H1 (cell line): ENCODE measurements around the gene MSTN. TPM values are rescaled to one million over a fixed set of nuclear protein-coding genes. Genes with fewer than 3 reads are reported as not detected.

Experiments used
- CTCF ChIA-PET: fragments of 300-600 bp; sonication (Branson Sonifier 250); formaldehyde crosslinking; loops from one replicate; lab custom pipeline; 2021; ENCODE audit not compliant: partially characterized antibody; lab: Charles Lee
- POLR2A ChIA-PET: fragments of 300-600 bp; sonication (Branson Sonifier 250); formaldehyde crosslinking; loops from one replicate; lab custom pipeline; 2021; ENCODE audit warnings: inconsistent platforms; ENCODE audit not compliant: partially characterized antibody; lab: Charles Lee
- DNase-seq, 2 experiments: peaks; one replicate each; pipeline versions ENCODE4 v3.0.0 to v3.0.0-alpha.2; 2010 to 2022; ENCODE audit warnings: low spot score in 2 of 2, low read depth in 1 of 2, mixed read lengths in 1 of 2
- FAIRE-seq: peaks from 2 replicates; lab custom pipeline; 2011; peaks lifted over from hg19 to GRCh38; lab: Jason Lieb, UNC
- H2AFZ ChIP-seq: 2 replicates; pipeline ENCODE4 v1.8.1; 2012; ENCODE audit warnings: low read length, inconsistent platforms
- H2AK5ac ChIP-seq: 2 replicates; pipeline ENCODE4 v1.6.1; 2013; ENCODE audit warnings: low read depth, low read length
- H2BK120ac ChIP-seq: replicated peaks from 2 replicates; pipeline ENCODE3; 2013; ENCODE audit warnings: low read depth, low read length, inconsistent platforms
- H2BK12ac ChIP-seq: 2 replicates; pipeline ENCODE4 v1.6.1; 2013; ENCODE audit warnings: low read depth, low read length
- H2BK15ac ChIP-seq: 2 replicates; pipeline ENCODE4 v1.6.1; 2013; ENCODE audit warnings: low read length
- H2BK20ac ChIP-seq: 2 replicates; pipeline ENCODE4 v1.6.1; 2013; ENCODE audit warnings: low read length
- H2BK5ac ChIP-seq: 2 replicates; pipeline ENCODE4 v1.6.1; 2013; ENCODE audit warnings: low read depth, low read length
- H3K14ac ChIP-seq: 2 replicates; pipeline ENCODE4 v1.6.1; 2013; ENCODE audit warnings: inconsistent platforms; ENCODE audit not compliant: insufficient read length
- H3K18ac ChIP-seq: 2 replicates; pipeline ENCODE4 v1.6.1; 2013; ENCODE audit warnings: low read length; ENCODE audit errors: extremely low read depth
- H3K23ac ChIP-seq: 2 replicates; pipeline ENCODE4 v1.6.1; 2013; ENCODE audit warnings: inconsistent platforms; ENCODE audit not compliant: insufficient read length
- H3K23me2 ChIP-seq: 2 replicates; pipeline ENCODE4 v1.6.1; 2013; ENCODE audit warnings: low read depth, low read length
- H3K27ac ChIP-seq: 2 replicates; pipeline ENCODE4 v1.6.1; 2011; ENCODE audit warnings: low read depth, low read length, inconsistent platforms
- H3K27me3 ChIP-seq, 4 experiments: replicated peaks in 1 of 4; 1 replicate in 1 of 4; 2 replicates in 3 of 4; pipeline versions ENCODE4 v1.6.1 to v1.8.1; 2011 to 2013; ENCODE audit warnings: low read length in 3 of 4, mild to moderate bottlenecking in 3 of 4, inconsistent platforms in 2 of 4, mixed read lengths in 2 of 4, moderate library complexity in 1 of 4; ENCODE audit not compliant: control insufficient read depth in 3 of 4, insufficient read depth in 3 of 4; ENCODE audit errors: extremely low read depth in 1 of 4
- H3K36me3 ChIP-seq, 4 experiments: 2 replicates each; pipeline versions ENCODE4 v1.6.1 to v1.8.1; 2011 to 2013; ENCODE audit warnings: mild to moderate bottlenecking in 4 of 4, low read length in 3 of 4, moderate library complexity in 2 of 4, control low read depth in 1 of 4, inconsistent platforms in 1 of 4; ENCODE audit not compliant: insufficient read depth in 4 of 4, control insufficient read depth in 2 of 4
- H3K4ac ChIP-seq: replicated peaks from 2 replicates; pipeline ENCODE3; 2013; ENCODE audit warnings: low read length, low read depth, mixed read lengths, inconsistent platforms; ENCODE audit not compliant: insufficient read length
- H3K4me1 ChIP-seq, 4 experiments: replicated peaks in 1 of 4; 1 replicate in 1 of 4; 2 replicates in 3 of 4; pipeline versions ENCODE4 v1.6.1 to v1.8.1; 2011 to 2013; ENCODE audit warnings: low read length in 3 of 4, inconsistent platforms in 2 of 4, mixed read lengths in 1 of 4; ENCODE audit not compliant: insufficient read depth in 4 of 4, control insufficient read depth in 3 of 4
- H3K4me2 ChIP-seq, 2 experiments: 2 replicates each; pipeline versions ENCODE4 v1.6.1 to v1.8.1; 2011 to 2013; ENCODE audit warnings: low read depth in 2 of 2, low read length in 2 of 2, control low read depth in 1 of 2, inconsistent platforms in 1 of 2, mild to moderate bottlenecking in 1 of 2; ENCODE audit not compliant: insufficient read depth in 1 of 2
- H3K4me3 ChIP-seq, 4 experiments: fragments of 200-600, 300-600 bp in 1 of 4; sonication (generic), shearing (Covaris generic), sonication (Bioruptor Twin) in 1 of 4; 2 replicates each; pipeline versions ENCODE4 v1.5.1 to v1.8.1; 2011 to 2016; ENCODE audit warnings: low read length in 4 of 4, low read depth in 3 of 4, control low read depth in 2 of 4, inconsistent platforms in 2 of 4, mild to moderate bottlenecking in 2 of 4, mixed read lengths in 1 of 4, moderate library complexity in 1 of 4; ENCODE audit not compliant: insufficient read depth in 2 of 4; ENCODE audit errors: extremely low read depth in 1 of 4
- H3K56ac ChIP-seq: replicated peaks from 2 replicates; pipeline ENCODE3; 2013; ENCODE audit warnings: low read depth, mild to moderate bottlenecking, mixed read lengths, low read length, inconsistent platforms; ENCODE audit not compliant: insufficient read length
- H3K79me1 ChIP-seq: 2 replicates; pipeline ENCODE4 v1.6.1; 2013; ENCODE audit warnings: low read depth, low read length, control low read depth
- H3K79me2 ChIP-seq, 2 experiments: 2 replicates each; pipeline versions ENCODE4 v1.6.1 to v1.8.1; 2012 to 2013; ENCODE audit warnings: low read length in 2 of 2, mild to moderate bottlenecking in 2 of 2, inconsistent platforms in 1 of 2; ENCODE audit not compliant: insufficient read depth in 2 of 2, control insufficient read depth in 1 of 2
- H3K9ac ChIP-seq, 4 experiments: replicated peaks in 1 of 4; 1 replicate in 1 of 4; 2 replicates in 3 of 4; pipeline versions ENCODE4 v1.6.1 to v1.8.1; 2011 to 2013; ENCODE audit warnings: low read depth in 3 of 4, low read length in 3 of 4, control low read depth in 2 of 4, mild to moderate bottlenecking in 2 of 4, moderate library complexity in 2 of 4, inconsistent platforms in 1 of 4; ENCODE audit errors: extremely low read depth in 1 of 4
- H3K9me3 ChIP-seq, 2 experiments: 2 replicates each; pipeline versions ENCODE4 v1.6.1 to v1.8.1; 2012 to 2013; ENCODE audit warnings: mild to moderate bottlenecking in 2 of 2, moderate library complexity in 2 of 2, control low read depth in 1 of 2, inconsistent platforms in 1 of 2, low read depth in 1 of 2, low read length in 1 of 2, mixed read lengths in 1 of 2; ENCODE audit not compliant: insufficient read depth in 2 of 2
- H4K20me1 ChIP-seq, 2 experiments: replicated peaks in 1 of 2; 2 replicates each; pipeline versions ENCODE3 to v1.8.1; 2011 to 2013; ENCODE audit warnings: inconsistent platforms in 2 of 2, low read length in 2 of 2, mild to moderate bottlenecking in 1 of 2; ENCODE audit not compliant: insufficient read depth in 2 of 2, control insufficient read depth in 1 of 2
- H4K5ac ChIP-seq: 2 replicates; pipeline ENCODE4 v1.6.1; 2013; ENCODE audit warnings: low read length, low read depth, mixed read lengths, inconsistent platforms; ENCODE audit not compliant: insufficient read length
- H4K8ac ChIP-seq: 2 replicates; pipeline ENCODE4 v1.8.0; 2013; ENCODE audit warnings: mild to moderate bottlenecking, moderate library complexity, low read length, inconsistent platforms; ENCODE audit not compliant: insufficient read depth; ENCODE audit errors: extremely low read depth
- H4K91ac ChIP-seq: replicated peaks from 2 replicates; pipeline ENCODE3; 2013; ENCODE audit warnings: low read length, mixed read lengths, inconsistent platforms; ENCODE audit not compliant: insufficient read length
- CHD2 ChIP-seq: IDR thresholded peaks from 2 replicates; pipeline ENCODE4 v1.6.1; 2012; ENCODE audit warnings: low read length, improper control_type of control experiment
- TBP ChIP-seq: IDR thresholded peaks from 2 replicates; pipeline ENCODE4 v1.6.1; 2011; ENCODE audit warnings: low read depth, low read length, improper control_type of control experiment
- polyA plus RNA-seq, 7 experiments: library from polyadenylated mRNA; depleted of rRNA in 3 of 7; stranded (reverse) in 5 of 7; unstranded in 2 of 7; fragments of >200 nt in 5 of 7; fragments of 200-250 nt in 2 of 7; gene quantifications; 1 replicate in 5 of 7; 2 replicates in 1 of 7; 4 replicates in 1 of 7; pipeline versions ENCODE4 v1.2.1 to v1.2.3, GENCODE V29; 2011 to 2013; ENCODE audit warnings: missing spikeins in 2 of 7, mixed read lengths in 2 of 7
- total RNA-seq: library from RNA; stranded (reverse); fragmentation: NEBNext Ultra II Directional; extraction: Animal tissue kit (Norgen Biotek cat#: 25700); gene quantifications from 2 replicates; pipeline ENCODE4 v1.2.1, GENCODE V29; 2021
- TF ChIP-seq, protein P1 (sequence below), 3 experiments: IDR thresholded peaks; 1 replicate in 2 of 3; 2 replicates in 1 of 3; pipeline versions ENCODE4 v1.5.1 to v1.6.1; 2011; ENCODE audit warnings: low read length in 3 of 3, mild to moderate bottlenecking in 3 of 3, inconsistent platforms in 2 of 3, low read depth in 1 of 3, moderate library complexity in 1 of 3; ENCODE audit not compliant: insufficient read depth in 1 of 3; ENCODE audit errors: control extremely low read depth in 1 of 3

MSTN gene
- total and polyA plus RNA-seq, 2 of the 8 experiments (the other 6 are each of a cell fraction or from before 2014, with no cell fraction given), result not detected

DNA sequence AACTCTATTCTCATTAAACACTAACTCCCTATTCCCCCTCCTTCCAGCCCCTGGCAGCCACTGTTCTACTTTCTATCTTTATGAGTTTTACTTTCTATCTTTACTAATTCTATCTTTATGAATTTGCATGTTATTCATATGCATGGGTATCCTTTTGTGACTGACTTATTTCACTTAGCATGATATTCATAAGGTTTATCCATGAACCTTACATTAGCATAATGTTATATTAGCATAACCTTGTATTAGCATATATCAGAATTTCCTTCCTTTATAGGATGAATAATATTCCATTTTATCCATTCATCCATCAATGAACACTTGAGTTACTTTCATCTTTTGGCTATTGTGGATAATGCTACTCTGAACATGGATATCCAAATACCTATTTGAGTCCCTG lies 41.8 kb downstream of the MSTN start:
- ChIA-PET CTCF (interaction anchor here (1.8 kb wide), 1 partner anchor 38 kb away, joined by 4 read pairs; no protein-coding TSS in a partner anchor), POLR2A (no interaction called here)
- H2BK20ac ChIP-seq, result no peak overlapping the region
- no peak for DNase-seq
- H3K9ac ChIP-seq, result no peak overlapping the region
- no peak overlapping the region for H2BK5ac ChIP-seq
- no peak overlapping the region for H4K5ac ChIP-seq
- H3K4me2 ChIP-seq, result no peak overlapping the region
- no peak overlapping the region for H3K4ac ChIP-seq
- H4K91ac ChIP-seq, result no peak overlapping the region
- no peak overlapping the region for H3K56ac ChIP-seq
- FAIRE-seq, result no peak
- no peaks in the 10 kb centered on the region for H3K4me1 ChIP-seq
- H2BK120ac ChIP-seq, result no peak overlapping the region
- H4K8ac ChIP-seq, result no peak overlapping the region
- H3K14ac ChIP-seq, result no peak overlapping the region
- no peak overlapping the region for H2AFZ ChIP-seq
- no peak overlapping the region for H2BK15ac ChIP-seq
- no peak overlapping the region for H3K4me3 ChIP-seq
- H2AK5ac ChIP-seq, result no peak overlapping the region
- no peaks in the 10 kb centered on the region for H4K20me1 ChIP-seq
- H3K79me2 ChIP-seq, result no peaks in the 10 kb centered on the region
- peaks cover 6 to 9% of the 10 kb centered on the region in 2 experiments; a peak in 3 of 4 replicates for H3K9me3 ChIP-seq
- no peak overlapping the region for H3K23ac ChIP-seq
- no peaks in the 10 kb centered on the region for H3K27me3 ChIP-seq
- no peaks in the 10 kb centered on the region for H3K23me2 ChIP-seq
- H3K27ac ChIP-seq, result no peak overlapping the region
- H2BK12ac ChIP-seq, result no peak overlapping the region
- H3K18ac ChIP-seq, result no peak overlapping the region
- no peaks in the 10 kb centered on the region for H3K36me3 ChIP-seq
- H3K79me1 ChIP-seq, result no peaks in the 10 kb centered on the region
- TF ChIP-seq, protein P1, sequence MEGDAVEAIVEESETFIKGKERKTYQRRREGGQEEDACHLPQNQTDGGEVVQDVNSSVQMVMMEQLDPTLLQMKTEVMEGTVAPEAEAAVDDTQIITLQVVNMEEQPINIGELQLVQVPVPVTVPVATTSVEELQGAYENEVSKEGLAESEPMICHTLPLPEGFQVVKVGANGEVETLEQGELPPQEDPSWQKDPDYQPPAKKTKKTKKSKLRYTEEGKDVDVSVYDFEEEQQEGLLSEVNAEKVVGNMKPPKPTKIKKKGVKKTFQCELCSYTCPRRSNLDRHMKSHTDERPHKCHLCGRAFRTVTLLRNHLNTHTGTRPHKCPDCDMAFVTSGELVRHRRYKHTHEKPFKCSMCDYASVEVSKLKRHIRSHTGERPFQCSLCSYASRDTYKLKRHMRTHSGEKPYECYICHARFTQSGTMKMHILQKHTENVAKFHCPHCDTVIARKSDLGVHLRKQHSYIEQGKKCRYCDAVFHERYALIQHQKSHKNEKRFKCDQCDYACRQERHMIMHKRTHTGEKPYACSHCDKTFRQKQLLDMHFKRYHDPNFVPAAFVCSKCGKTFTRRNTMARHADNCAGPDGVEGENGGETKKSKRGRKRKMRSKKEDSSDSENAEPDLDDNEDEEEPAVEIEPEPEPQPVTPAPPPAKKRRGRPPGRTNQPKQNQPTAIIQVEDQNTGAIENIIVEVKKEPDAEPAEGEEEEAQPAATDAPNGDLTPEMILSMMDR (IDR thresholded peaks at IDR 0.05; ENCODE audit: control extremely low read depth in 1 of 3, insufficient read depth in 1 of 3, low read depth in 1 of 3, low read length in 3 of 3), result no peak
- TF ChIP-seq TBP (no peak), CHD2 (no peak)
